H1 (cell line): ENCODE results near the gene STK40. TPM values are rescaled to one million over a fixed set of nuclear protein-coding genes. Genes with fewer than 3 reads are reported as not detected.

Experiments used
- CTCF ChIA-PET: fragments of 300-600 bp; sonication (Branson Sonifier 250); formaldehyde crosslinking; loops from one replicate; lab custom pipeline; 2021; ENCODE audit not compliant: partially characterized antibody; lab: Charles Lee
- POLR2A ChIA-PET: fragments of 300-600 bp; sonication (Branson Sonifier 250); formaldehyde crosslinking; loops from one replicate; lab custom pipeline; 2021; ENCODE audit warnings: inconsistent platforms; ENCODE audit not compliant: partially characterized antibody; lab: Charles Lee
- DNase-seq, 2 experiments: peaks; one replicate each; pipeline versions ENCODE4 v3.0.0 to v3.0.0-alpha.2; 2010 to 2022; ENCODE audit warnings: low spot score in 2 of 2, low read depth in 1 of 2, mixed read lengths in 1 of 2
- FAIRE-seq: peaks from 2 replicates; lab custom pipeline; 2011; peaks lifted over from hg19 to GRCh38; lab: Jason Lieb, UNC
- H2AFZ ChIP-seq: 2 replicates; pipeline ENCODE4 v1.8.1; 2012; ENCODE audit warnings: low read length, inconsistent platforms
- H2AK5ac ChIP-seq: 2 replicates; pipeline ENCODE4 v1.6.1; 2013; ENCODE audit warnings: low read depth, low read length
- H2BK120ac ChIP-seq: replicated peaks from 2 replicates; pipeline ENCODE3; 2013; ENCODE audit warnings: low read depth, low read length, inconsistent platforms
- H2BK12ac ChIP-seq: 2 replicates; pipeline ENCODE4 v1.6.1; 2013; ENCODE audit warnings: low read depth, low read length
- H2BK15ac ChIP-seq: 2 replicates; pipeline ENCODE4 v1.6.1; 2013; ENCODE audit warnings: low read length
- H2BK20ac ChIP-seq: 2 replicates; pipeline ENCODE4 v1.6.1; 2013; ENCODE audit warnings: low read length
- H2BK5ac ChIP-seq: 2 replicates; pipeline ENCODE4 v1.6.1; 2013; ENCODE audit warnings: low read depth, low read length
- H3K14ac ChIP-seq: 2 replicates; pipeline ENCODE4 v1.6.1; 2013; ENCODE audit warnings: inconsistent platforms; ENCODE audit not compliant: insufficient read length
- H3K18ac ChIP-seq: 2 replicates; pipeline ENCODE4 v1.6.1; 2013; ENCODE audit warnings: low read length; ENCODE audit errors: extremely low read depth
- H3K23ac ChIP-seq: 2 replicates; pipeline ENCODE4 v1.6.1; 2013; ENCODE audit warnings: inconsistent platforms; ENCODE audit not compliant: insufficient read length
- H3K23me2 ChIP-seq: 2 replicates; pipeline ENCODE4 v1.6.1; 2013; ENCODE audit warnings: low read depth, low read length
- H3K27ac ChIP-seq: 2 replicates; pipeline ENCODE4 v1.6.1; 2011; ENCODE audit warnings: low read depth, low read length, inconsistent platforms
- H3K27me3 ChIP-seq, 4 experiments: replicated peaks in 1 of 4; 1 replicate in 1 of 4; 2 replicates in 3 of 4; pipeline versions ENCODE4 v1.6.1 to v1.8.1; 2011 to 2013; ENCODE audit warnings: low read length in 3 of 4, mild to moderate bottlenecking in 3 of 4, inconsistent platforms in 2 of 4, mixed read lengths in 2 of 4, moderate library complexity in 1 of 4; ENCODE audit not compliant: control insufficient read depth in 3 of 4, insufficient read depth in 3 of 4; ENCODE audit errors: extremely low read depth in 1 of 4
- H3K36me3 ChIP-seq, 4 experiments: 2 replicates each; pipeline versions ENCODE4 v1.6.1 to v1.8.1; 2011 to 2013; ENCODE audit warnings: mild to moderate bottlenecking in 4 of 4, low read length in 3 of 4, moderate library complexity in 2 of 4, control low read depth in 1 of 4, inconsistent platforms in 1 of 4; ENCODE audit not compliant: insufficient read depth in 4 of 4, control insufficient read depth in 2 of 4
- H3K4ac ChIP-seq: replicated peaks from 2 replicates; pipeline ENCODE3; 2013; ENCODE audit warnings: low read length, low read depth, mixed read lengths, inconsistent platforms; ENCODE audit not compliant: insufficient read length
- H3K4me1 ChIP-seq, 4 experiments: replicated peaks in 1 of 4; 1 replicate in 1 of 4; 2 replicates in 3 of 4; pipeline versions ENCODE4 v1.6.1 to v1.8.1; 2011 to 2013; ENCODE audit warnings: low read length in 3 of 4, inconsistent platforms in 2 of 4, mixed read lengths in 1 of 4; ENCODE audit not compliant: insufficient read depth in 4 of 4, control insufficient read depth in 3 of 4
- H3K4me2 ChIP-seq, 2 experiments: 2 replicates each; pipeline versions ENCODE4 v1.6.1 to v1.8.1; 2011 to 2013; ENCODE audit warnings: low read depth in 2 of 2, low read length in 2 of 2, control low read depth in 1 of 2, inconsistent platforms in 1 of 2, mild to moderate bottlenecking in 1 of 2; ENCODE audit not compliant: insufficient read depth in 1 of 2
- H3K4me3 ChIP-seq, 4 experiments: fragments of 200-600, 300-600 bp in 1 of 4; sonication (generic), shearing (Covaris generic), sonication (Bioruptor Twin) in 1 of 4; 2 replicates each; pipeline versions ENCODE4 v1.5.1 to v1.8.1; 2011 to 2016; ENCODE audit warnings: low read length in 4 of 4, low read depth in 3 of 4, control low read depth in 2 of 4, inconsistent platforms in 2 of 4, mild to moderate bottlenecking in 2 of 4, mixed read lengths in 1 of 4, moderate library complexity in 1 of 4; ENCODE audit not compliant: insufficient read depth in 2 of 4; ENCODE audit errors: extremely low read depth in 1 of 4
- H3K56ac ChIP-seq: replicated peaks from 2 replicates; pipeline ENCODE3; 2013; ENCODE audit warnings: low read depth, mild to moderate bottlenecking, mixed read lengths, low read length, inconsistent platforms; ENCODE audit not compliant: insufficient read length
- H3K79me1 ChIP-seq: 2 replicates; pipeline ENCODE4 v1.6.1; 2013; ENCODE audit warnings: low read depth, low read length, control low read depth
- H3K79me2 ChIP-seq, 2 experiments: 2 replicates each; pipeline versions ENCODE4 v1.6.1 to v1.8.1; 2012 to 2013; ENCODE audit warnings: low read length in 2 of 2, mild to moderate bottlenecking in 2 of 2, inconsistent platforms in 1 of 2; ENCODE audit not compliant: insufficient read depth in 2 of 2, control insufficient read depth in 1 of 2
- H3K9ac ChIP-seq, 4 experiments: replicated peaks in 1 of 4; 1 replicate in 1 of 4; 2 replicates in 3 of 4; pipeline versions ENCODE4 v1.6.1 to v1.8.1; 2011 to 2013; ENCODE audit warnings: low read depth in 3 of 4, low read length in 3 of 4, control low read depth in 2 of 4, mild to moderate bottlenecking in 2 of 4, moderate library complexity in 2 of 4, inconsistent platforms in 1 of 4; ENCODE audit errors: extremely low read depth in 1 of 4
- H3K9me3 ChIP-seq, 2 experiments: 2 replicates each; pipeline versions ENCODE4 v1.6.1 to v1.8.1; 2012 to 2013; ENCODE audit warnings: mild to moderate bottlenecking in 2 of 2, moderate library complexity in 2 of 2, control low read depth in 1 of 2, inconsistent platforms in 1 of 2, low read depth in 1 of 2, low read length in 1 of 2, mixed read lengths in 1 of 2; ENCODE audit not compliant: insufficient read depth in 2 of 2
- H4K20me1 ChIP-seq, 2 experiments: replicated peaks in 1 of 2; 2 replicates each; pipeline versions ENCODE3 to v1.8.1; 2011 to 2013; ENCODE audit warnings: inconsistent platforms in 2 of 2, low read length in 2 of 2, mild to moderate bottlenecking in 1 of 2; ENCODE audit not compliant: insufficient read depth in 2 of 2, control insufficient read depth in 1 of 2
- H4K5ac ChIP-seq: 2 replicates; pipeline ENCODE4 v1.6.1; 2013; ENCODE audit warnings: low read length, low read depth, mixed read lengths, inconsistent platforms; ENCODE audit not compliant: insufficient read length
- H4K8ac ChIP-seq: 2 replicates; pipeline ENCODE4 v1.8.0; 2013; ENCODE audit warnings: mild to moderate bottlenecking, moderate library complexity, low read length, inconsistent platforms; ENCODE audit not compliant: insufficient read depth; ENCODE audit errors: extremely low read depth
- H4K91ac ChIP-seq: replicated peaks from 2 replicates; pipeline ENCODE3; 2013; ENCODE audit warnings: low read length, mixed read lengths, inconsistent platforms; ENCODE audit not compliant: insufficient read length
- EZH2 ChIP-seq: fragments of 200-600 bp; sonication (generic); IDR thresholded peaks from 2 replicates; pipeline ENCODE4 v1.7.1; 2012; ENCODE audit warnings: low read depth, mild to moderate bottlenecking, moderate library complexity, low read length, inconsistent platforms; ENCODE audit not compliant: severe bottlenecking
- HDAC2 ChIP-seq, 2 experiments: fragments of 300-600 bp in 1 of 2; sonication (generic) in 1 of 2; IDR thresholded peaks; 2 replicates each; pipeline ENCODE4 v1.6.1; 2011 to 2012; ENCODE audit warnings: low read depth in 2 of 2, low read length in 2 of 2, mild to moderate bottlenecking in 2 of 2, moderate library complexity in 2 of 2, borderline replicate concordance in 1 of 2, inconsistent platforms in 1 of 2
- JUND ChIP-seq: IDR thresholded peaks from 2 replicates; pipeline ENCODE4 v1.6.1; 2011; ENCODE audit warnings: mild to moderate bottlenecking, improper control_type of control experiment, low read length
- KDM5A ChIP-seq: fragments of 200-600 bp; IDR thresholded peaks from 2 replicates; pipeline ENCODE4 v1.7.1; 2012; ENCODE audit warnings: mild to moderate bottlenecking, low read length, inconsistent platforms, mixed read lengths
- MAX ChIP-seq: IDR thresholded peaks from 2 replicates; pipeline ENCODE4 v1.6.1; 2012; ENCODE audit warnings: inconsistent platforms
- POLR2A ChIP-seq, 2 experiments: IDR thresholded peaks; 1 replicate in 1 of 2; 2 replicates in 1 of 2; pipeline ENCODE4 v1.6.1; 2011; ENCODE audit warnings: low read depth in 2 of 2, low read length in 2 of 2, mild to moderate bottlenecking in 2 of 2; ENCODE audit errors: control extremely low read depth in 1 of 2
- SIX5 ChIP-seq: IDR thresholded peaks from 2 replicates; pipeline ENCODE4 v1.6.1; 2011; ENCODE audit warnings: mild to moderate bottlenecking, low read depth, low read length
- SP2 ChIP-seq: IDR thresholded peaks from 2 replicates; pipeline ENCODE4 v1.6.1; 2012; ENCODE audit warnings: mild to moderate bottlenecking, low read length, inconsistent platforms
- ZNF274 ChIP-seq: IDR thresholded peaks from 2 replicates; pipeline ENCODE4 v1.7.0; 2012; ENCODE audit warnings: low read length, borderline replicate concordance; ENCODE audit errors: extremely low read depth
- WGBS, 2 experiments: shearing (Covaris generic) in 1 of 2; methylation state at CpG; one replicate each; pipeline versions ENCODE4 v1.1.6 to v1.1.7; 2013 to 2015; ENCODE audit warnings: low lambda C conversion rate in 2 of 2, mixed read lengths in 2 of 2, inconsistent platforms in 1 of 2, low coverage in 1 of 2, missing lambda C conversion rate in 1 of 2; ENCODE audit not compliant: insufficient replicate concordance in 2 of 2, insufficient coverage in 1 of 2, insufficient read length in 1 of 2; ENCODE audit errors: extremely low coverage in 1 of 2, missing lambda C conversion rate in 1 of 2; 5-methylcytosine and 5-hydroxymethylcytosine counted together
- polyA plus RNA-seq, 7 experiments: library from polyadenylated mRNA; depleted of rRNA in 3 of 7; stranded (reverse) in 5 of 7; unstranded in 2 of 7; fragments of >200 nt in 5 of 7; fragments of 200-250 nt in 2 of 7; gene quantifications; 1 replicate in 5 of 7; 2 replicates in 1 of 7; 4 replicates in 1 of 7; pipeline versions ENCODE4 v1.2.1 to v1.2.3, GENCODE V29; 2011 to 2013; ENCODE audit warnings: missing spikeins in 2 of 7, mixed read lengths in 2 of 7
- total RNA-seq: library from RNA; stranded (reverse); fragmentation: NEBNext Ultra II Directional; extraction: Animal tissue kit (Norgen Biotek cat#: 25700); gene quantifications from 2 replicates; pipeline ENCODE4 v1.2.1, GENCODE V29; 2021
- TF ChIP-seq, protein P1 (sequence below): IDR thresholded peaks from 2 replicates; pipeline ENCODE4 v1.6.1; 2012; ENCODE audit warnings: inconsistent platforms
- TF ChIP-seq, protein P2 (sequence below): IDR thresholded peaks from 2 replicates; pipeline ENCODE4 v1.6.1; 2011; ENCODE audit warnings: low read depth, mild to moderate bottlenecking, low read length; ENCODE audit not compliant: insufficient read depth

Gene STK40
- total and polyA plus RNA-seq, 2 of the 8 experiments (the other 6 are each of a cell fraction or from before 2014, with no cell fraction given), result 13.6 to 28.6 TPM

- ChIA-PET CTCF (interaction anchor here (1.3 to 4.7 kb wide), 5 partner anchors 8 to 71 kb away, joined by 3 to 24 read pairs (median 11); no protein-coding TSS in a partner anchor), POLR2A (interaction anchor here (0.7 to 2.4 kb wide), 7 partner anchors 12 to 90 kb away, joined by 3 to 6 read pairs (median 3); partner anchors contain the start of gene LSM10)
- no peak overlapping the region for H4K8ac ChIP-seq
- H3K4me2 ChIP-seq, result no peak overlapping the region
- no peaks in the 10 kb centered on the region for H3K79me2 ChIP-seq
- no peak for TF ChIP-seq ZNF274
- TF ChIP-seq KDM5A, result no peak
- no peak for TF ChIP-seq POLR2A (IDR thresholded peaks at IDR 0.05; ENCODE audit: control extremely low read depth in 1 of 2, low read depth in 2 of 2, low read length in 2 of 2)
- no peak for TF ChIP-seq MAX
- TF ChIP-seq JUND, result no peak
- no peak for TF ChIP-seq HDAC2 (IDR thresholded peaks at IDR 0.05; ENCODE audit: borderline replicate concordance in 1 of 2, low read depth in 2 of 2, low read length in 2 of 2)
- TF ChIP-seq, protein P1, sequence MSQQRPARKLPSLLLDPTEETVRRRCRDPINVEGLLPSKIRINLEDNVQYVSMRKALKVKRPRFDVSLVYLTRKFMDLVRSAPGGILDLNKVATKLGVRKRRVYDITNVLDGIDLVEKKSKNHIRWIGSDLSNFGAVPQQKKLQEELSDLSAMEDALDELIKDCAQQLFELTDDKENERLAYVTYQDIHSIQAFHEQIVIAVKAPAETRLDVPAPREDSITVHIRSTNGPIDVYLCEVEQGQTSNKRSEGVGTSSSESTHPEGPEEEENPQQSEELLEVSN, result no peak
- TF ChIP-seq EZH2, result no peak
- no peak for TF ChIP-seq SP2
- TF ChIP-seq SIX5, result no peak
- TF ChIP-seq, protein P2, sequence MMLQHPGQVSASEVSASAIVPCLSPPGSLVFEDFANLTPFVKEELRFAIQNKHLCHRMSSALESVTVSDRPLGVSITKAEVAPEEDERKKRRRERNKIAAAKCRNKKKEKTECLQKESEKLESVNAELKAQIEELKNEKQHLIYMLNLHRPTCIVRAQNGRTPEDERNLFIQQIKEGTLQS, result no peak
- H3K14ac ChIP-seq, result no peak overlapping the region
- whole genome bisulfite sequencing, 2 experiments, result 97% methylated on average over 3 of the region's 4 CpGs; no CpG with 5 or more reads in 1 of the 2 experiments
- H4K20me1 ChIP-seq, result no peaks in the 10 kb centered on the region
- H2BK120ac ChIP-seq, result no peak overlapping the region
- H2BK5ac ChIP-seq, result no peak overlapping the region
- no peak overlapping the region for H3K18ac ChIP-seq
- H3K9me3 ChIP-seq, result no peaks in the 10 kb centered on the region
- no peak overlapping the region for H3K9ac ChIP-seq
- no peak for FAIRE-seq
- H2BK12ac ChIP-seq, result no peak overlapping the region
- no peak overlapping the region for H4K91ac ChIP-seq
- H3K4me1 ChIP-seq, result peaks cover 0 to 3% (median 0%) of the 10 kb centered on the region in 4 experiments; a peak in 1 of 7 replicates
- no peak overlapping the region for H4K5ac ChIP-seq
- no peak overlapping the region for H3K4ac ChIP-seq
- H2AFZ ChIP-seq, result no peak overlapping the region
- no peaks in the 10 kb centered on the region for H3K27me3 ChIP-seq
- peaks cover 0 to 2% (median 0%) of the 10 kb centered on the region in 4 experiments; a peak in 1 of 8 replicates for H3K36me3 ChIP-seq
- no peak overlapping the region for H3K23ac ChIP-seq
- H2BK20ac ChIP-seq, result no peak overlapping the region
- H3K27ac ChIP-seq, result no peak overlapping the region
- no peaks in the 10 kb centered on the region for H3K23me2 ChIP-seq
- H2AK5ac ChIP-seq, result no peak overlapping the region
- H3K56ac ChIP-seq, result no peak overlapping the region
- H3K79me1 ChIP-seq, result no peaks in the 10 kb centered on the region; the same call in 1 of the 2 replicates
- no peak overlapping the region for H3K4me3 ChIP-seq
- H2BK15ac ChIP-seq, result no peak overlapping the region
- no peak for DNase-seq
These were observed 28.7 kb upstream of the STK40 start for GRCh38 chr1:36414384-36414783.
